GM10248 (cell line): ENCODE results near the gene EIF2A.
"Not testable (repeated sequence)": the region's sequence is repeated elsewhere in the genome, so short reads cannot be mapped to it uniquely, and the experiment has no call there.

Source experiments
- CTCF ChIA-PET: fragments of 300-600 bp; sonication (Branson Sonifier 250); formaldehyde crosslinking; extraction: SDS; loops from one replicate; lab custom pipeline; 2021; ENCODE audit warnings: antibody characterized with exemption; lab: Yijun Ruan, JAX
- POLR2A ChIA-PET: fragments of 350-650 bp; sonication (Branson Sonifier 250); formaldehyde crosslinking; extraction: SDS; loops from one replicate; lab custom pipeline; 2020; ENCODE audit warnings: antibody characterized with exemption; lab: Yijun Ruan, JAX
- DNase-seq: peaks from one replicate; pipeline ENCODE4 v3.0.0; 2012; ENCODE audit errors: extremely low spot score
- CTCF ChIP-seq: IDR thresholded peaks from 2 replicates; pipeline ENCODE4 v1.5.1; 2012; ENCODE audit warnings: mild to moderate bottlenecking, low read depth; ENCODE audit errors: extremely low read depth, missing control alignments, control extremely low read depth

Gene EIF2A

GRCh38 chr3:150612494-150612893, 65.9 kb downstream of the EIF2A start:
- TF ChIP-seq CTCF, result no peak
- CTCF ChIA-PET, result interaction anchor here (0.9 to 1.3 kb wide), 2 partner anchors 17 to 20 kb away, joined by 3 to 4 read pairs; no protein-coding TSS in a partner anchor
- POLR2A ChIA-PET, result interaction anchor here (0.5 to 1.0 kb wide), 2 partner anchors 14 to 35 kb away, joined by 3 read pairs; no protein-coding TSS in a partner anchor
- DNase-seq, result no peak

DNA sequence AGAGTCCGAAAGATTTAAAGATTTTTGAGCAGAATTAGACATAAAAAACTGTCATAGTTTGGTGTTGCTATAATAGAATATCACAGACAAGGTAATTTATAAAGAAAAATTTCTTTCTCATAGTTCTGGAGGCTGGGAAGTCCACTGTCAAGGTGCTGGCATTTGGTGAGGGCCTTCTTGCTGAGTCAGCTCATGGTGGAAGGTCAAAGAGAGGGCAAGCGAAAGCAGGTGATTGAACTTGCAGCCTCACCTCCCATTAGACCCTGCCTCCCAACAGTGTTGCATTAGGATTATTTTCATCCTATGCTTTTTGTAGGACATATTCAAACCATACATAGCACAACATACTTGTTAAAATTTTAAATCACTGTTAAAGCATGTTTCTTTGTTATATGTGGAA, 66.4 kb downstream of the EIF2A start:
- POLR2A ChIA-PET, result interaction anchor here (0.5 to 1.0 kb wide), 2 partner anchors 15 to 35 kb away, joined by 3 read pairs; no protein-coding TSS in a partner anchor
- no peak for DNase-seq
- CTCF ChIA-PET, result interaction anchor here (0.9 to 1.3 kb wide), 2 partner anchors 17 to 20 kb away, joined by 3 to 4 read pairs; no protein-coding TSS in a partner anchor
- no peak for TF ChIP-seq CTCF

DNA sequence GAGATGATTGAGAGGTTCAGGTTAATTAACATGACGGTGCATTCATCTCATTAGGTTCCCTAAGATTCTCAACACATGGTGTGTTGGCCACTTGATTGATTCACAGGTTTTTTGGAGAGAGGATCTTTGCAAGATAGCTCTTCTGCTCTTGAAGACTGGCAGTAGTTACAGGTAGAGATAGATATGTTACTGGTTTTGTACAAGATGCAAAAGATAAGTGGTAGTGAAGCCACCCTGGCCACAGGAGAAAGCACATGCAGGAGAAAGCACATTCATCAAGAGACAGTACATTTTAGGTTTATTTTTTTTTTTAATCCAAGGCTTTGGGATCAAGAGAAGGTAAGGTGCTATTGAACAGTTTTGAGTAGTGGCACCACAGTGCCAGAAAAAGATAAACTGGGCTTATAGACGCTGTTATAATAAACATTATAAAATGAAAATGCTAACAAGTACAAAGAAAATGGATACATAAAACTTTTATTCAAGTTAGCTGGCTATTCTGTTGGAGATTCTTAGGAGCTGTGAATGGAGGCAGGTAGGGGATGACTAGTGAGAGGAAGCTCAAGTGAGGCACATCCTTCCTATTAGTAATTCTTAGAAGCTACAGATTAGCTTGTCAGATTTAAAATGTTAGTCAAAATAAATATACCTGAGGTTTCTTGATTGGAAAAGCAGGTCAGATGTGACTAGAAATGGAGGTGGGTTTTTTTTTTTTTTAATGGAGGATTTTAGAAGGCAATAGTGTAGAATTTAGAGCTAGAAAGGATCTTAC, 67.3 kb downstream of the EIF2A start:
- no peak for TF ChIP-seq CTCF
- CTCF ChIA-PET, result interaction anchor here (1.3 kb wide), 1 partner anchor 50 kb away, joined by 3 read pairs; no protein-coding TSS in a partner anchor
- no peak for DNase-seq
- POLR2A ChIA-PET, result no interaction called here

DNA sequence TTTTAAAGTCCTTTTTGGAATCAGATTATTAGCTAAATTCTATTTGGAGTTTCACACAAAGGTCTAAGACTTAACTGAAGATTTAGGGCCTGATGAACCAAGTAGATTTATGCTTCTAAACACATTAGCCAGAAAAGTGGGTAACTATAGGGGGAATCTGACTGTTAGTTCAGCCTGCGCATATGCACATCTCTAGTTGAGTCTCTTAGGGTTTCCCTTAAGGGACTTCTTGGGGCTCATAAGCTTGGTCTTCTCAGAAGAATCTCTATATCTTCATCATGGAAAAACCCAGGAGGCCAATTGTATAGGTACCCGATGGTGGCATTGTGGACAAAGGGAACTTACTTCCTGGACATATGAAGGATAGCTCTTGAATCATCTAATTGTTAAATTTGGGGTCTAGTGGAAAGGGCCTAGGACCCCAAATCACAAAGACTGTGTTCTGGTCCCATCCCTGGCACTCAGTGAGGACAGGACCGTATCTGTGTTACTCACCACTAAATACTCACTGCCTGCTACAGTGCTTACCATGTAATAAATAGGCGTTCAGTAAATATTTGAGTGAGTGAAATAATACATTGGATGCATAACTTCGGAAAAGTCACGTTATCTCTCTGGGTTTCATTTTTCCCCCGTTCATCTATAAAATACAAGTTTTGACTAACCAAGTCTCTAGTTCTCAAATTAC, 73.6 kb downstream of the EIF2A start:
- no peak for TF ChIP-seq CTCF
- ChIA-PET POLR2A (interaction anchor here (1.4 kb wide), 1 partner anchor 17 kb away, joined by 4 read pairs; the partner anchor contains the start of gene SELENOT), CTCF (interaction anchor here (1.0 to 1.6 kb wide), 4 partner anchors 9 to 21 kb away, joined by 3 to 6 read pairs (median 3); no protein-coding TSS in a partner anchor)
- no peak for DNase-seq

- POLR2A ChIA-PET, DNase-seq, CTCF ChIA-PET: not testable (repeated sequence)
Observed at GRCh38 chr3:150622955-150623354, 76.4 kb downstream of the EIF2A start.

DNA sequence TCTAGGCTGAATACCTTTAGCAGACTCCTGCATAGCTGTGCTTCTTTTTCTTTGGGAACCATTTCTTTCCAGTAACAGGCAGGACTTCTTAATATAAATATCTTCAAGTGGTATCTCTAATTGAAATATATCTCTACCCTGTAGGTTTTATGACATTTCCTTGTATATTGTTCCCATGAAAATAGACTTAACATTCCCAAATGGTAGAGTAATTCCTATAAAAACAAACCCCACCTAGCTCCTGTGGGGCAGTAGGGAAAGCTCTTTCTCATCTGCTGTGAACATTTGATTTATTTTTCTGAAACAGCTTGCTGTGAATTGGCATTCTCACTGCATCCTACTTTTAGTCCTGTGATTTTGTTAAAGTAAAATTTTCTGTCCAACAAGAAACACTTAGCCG, 77.4 kb downstream of the EIF2A start:
- DNase-seq, result no peak
- TF ChIP-seq CTCF, result no peak
- CTCF ChIA-PET, result interaction anchor here (1.5 kb wide), 1 partner anchor 59 kb away, joined by 3 read pairs; no protein-coding TSS in a partner anchor
- POLR2A ChIA-PET, result no interaction called here
